Measurements from ENCODE around the gene CARMIL3.
"Not testable (repeated sequence)": the region's sequence is repeated elsewhere in the genome, so short reads cannot be mapped to it uniquely, and the experiment has no call there.

The CARMIL3 gene

DNA sequence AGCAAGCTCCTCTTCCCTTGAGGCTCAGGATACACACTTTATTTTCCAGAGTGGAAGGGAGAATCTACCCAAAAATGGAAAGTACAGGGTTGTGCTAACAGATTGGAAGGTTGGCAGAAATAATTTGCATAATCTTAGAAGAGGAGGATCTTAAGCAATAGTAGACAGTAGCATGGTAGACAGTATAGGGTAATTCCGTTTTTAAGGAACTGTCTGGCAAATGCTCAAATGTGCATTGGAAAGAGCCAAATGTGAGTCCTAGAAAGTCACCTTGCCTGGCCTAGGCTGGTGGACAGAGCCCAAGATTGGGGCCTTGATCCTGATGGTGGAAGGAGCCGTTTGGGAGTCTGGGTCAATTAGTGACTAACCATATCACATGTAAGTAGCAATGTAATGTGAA, 13.1 kb upstream of the CARMIL3 start:
- DNase-seq (ENCODE audit: low spot score): no peak
- FAIRE-seq: no peak

DNA sequence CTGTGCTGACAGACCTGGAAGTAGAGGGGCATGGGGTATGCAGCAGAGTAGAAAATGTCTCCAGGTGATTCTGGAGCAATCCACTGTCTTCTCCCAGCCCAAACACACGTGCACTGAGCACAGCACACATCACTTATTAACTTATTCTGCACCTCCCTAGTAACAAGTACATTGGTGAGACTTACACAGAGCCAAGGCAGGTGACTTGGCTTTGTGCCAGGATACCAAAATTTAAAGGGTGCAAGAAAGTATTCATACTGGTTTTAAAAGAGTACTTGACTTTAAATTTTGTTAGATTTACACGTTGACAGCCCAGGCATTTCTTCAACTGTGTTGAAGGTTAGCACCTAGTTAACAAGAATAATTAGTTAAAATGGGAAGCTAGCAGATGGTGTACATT, 11.1 kb upstream of the CARMIL3 start:
- no peak for DNase-seq (ENCODE audit: low spot score)
- no peak for FAIRE-seq

DNA sequence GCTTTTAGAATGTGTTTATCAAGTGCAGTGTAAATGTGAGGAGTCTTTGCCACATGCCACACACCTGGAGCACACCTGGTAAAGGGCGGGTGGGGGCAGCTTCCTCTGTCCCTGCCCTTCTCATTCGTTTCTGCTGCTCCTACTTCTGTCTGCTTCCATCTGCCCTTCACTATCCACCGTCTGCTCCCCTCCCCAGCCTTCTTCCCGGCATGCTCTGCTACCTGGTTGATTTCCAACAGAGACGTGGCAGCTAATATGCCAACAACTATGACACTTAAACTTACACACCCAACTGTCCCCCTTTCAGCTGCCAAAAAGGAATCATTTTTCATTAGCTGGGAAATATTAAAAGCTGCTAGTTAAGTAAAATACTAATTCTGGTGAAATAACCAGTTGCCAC, 9.1 kb upstream of the CARMIL3 start:
- no peak for DNase-seq (ENCODE audit: low spot score)
- no peak for FAIRE-seq

DNA sequence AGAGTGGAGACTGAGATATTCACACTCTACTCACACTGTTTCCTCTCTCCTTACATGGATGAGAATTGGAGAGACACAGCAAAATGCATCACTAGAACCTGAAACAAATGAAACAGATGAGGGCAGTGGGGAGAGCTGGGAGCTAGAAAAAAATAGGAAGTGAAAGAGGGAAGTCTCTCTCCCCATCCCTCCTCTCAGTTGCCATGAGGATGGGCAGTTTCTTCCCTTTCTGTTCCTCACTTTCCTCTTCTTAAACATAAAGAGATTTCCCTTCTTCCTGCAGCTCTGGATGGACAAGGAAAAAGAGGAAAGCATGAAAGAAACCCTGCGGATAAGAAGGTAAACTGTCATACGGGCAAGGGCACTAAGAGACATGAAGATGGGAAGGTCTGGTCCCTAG, 2.8 kb upstream of the CARMIL3 start:
- not testable (repeated sequence) for FAIRE-seq

DNA sequence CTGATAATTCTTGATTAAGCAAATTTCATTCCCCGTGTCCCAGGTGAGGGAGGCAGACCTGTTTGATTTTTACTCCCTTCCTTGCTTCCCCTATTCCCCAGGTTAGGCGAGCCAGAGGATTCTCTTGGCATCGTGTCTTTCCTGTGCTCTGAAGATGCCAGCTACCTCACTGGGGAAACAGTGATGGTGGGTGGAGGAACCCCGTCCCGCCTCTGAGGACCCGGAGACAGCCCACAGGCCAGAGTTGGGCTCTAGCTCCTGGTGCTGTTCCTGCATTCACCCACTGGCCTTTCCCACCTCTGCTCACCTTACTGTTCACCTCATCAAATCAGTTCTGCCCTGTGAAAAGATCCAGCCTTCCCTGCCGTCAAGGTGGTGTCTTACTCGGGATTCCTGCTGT, 1.1 kb upstream of the CARMIL3 start:
- not testable (repeated sequence) for FAIRE-seq; DNase-seq (ENCODE audit: low spot score)

More for the DNA sequence above, 2.8 kb upstream of the CARMIL3 start:
- not testable (repeated sequence) for DNase-seq (ENCODE audit: low spot score)

DNA sequence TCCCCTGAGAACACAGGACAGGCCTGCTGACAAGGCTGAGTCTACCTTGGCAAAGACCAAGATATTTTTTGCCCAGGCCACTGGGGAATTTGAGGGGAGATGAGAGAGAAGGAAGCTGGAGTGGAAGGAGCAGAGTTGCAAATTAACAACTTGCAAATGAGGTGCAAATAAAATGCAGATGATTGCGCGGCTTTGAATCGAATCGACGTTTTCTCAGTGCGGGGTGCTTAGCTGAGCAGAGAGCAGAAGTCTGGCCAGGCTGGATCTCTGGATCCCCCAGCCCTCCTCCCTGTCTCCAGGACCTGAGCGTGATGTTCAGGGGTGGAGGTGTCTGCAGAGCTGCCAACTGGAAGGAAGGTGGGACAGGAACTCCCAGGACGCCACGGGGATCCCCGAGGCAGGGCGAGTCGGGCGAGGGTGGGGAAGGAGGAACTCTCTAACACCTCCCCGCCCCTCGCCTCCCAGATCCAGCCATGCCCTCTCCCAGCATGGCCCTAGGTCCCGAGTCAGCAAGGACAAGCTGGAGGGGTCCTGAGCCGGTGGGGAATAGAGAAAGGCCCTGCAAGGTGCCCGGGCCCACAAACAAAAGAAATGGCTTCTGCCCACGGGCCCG, 527 bp upstream of the CARMIL3 start:
- DNase-seq (ENCODE audit: low spot score): no peak

DNA sequence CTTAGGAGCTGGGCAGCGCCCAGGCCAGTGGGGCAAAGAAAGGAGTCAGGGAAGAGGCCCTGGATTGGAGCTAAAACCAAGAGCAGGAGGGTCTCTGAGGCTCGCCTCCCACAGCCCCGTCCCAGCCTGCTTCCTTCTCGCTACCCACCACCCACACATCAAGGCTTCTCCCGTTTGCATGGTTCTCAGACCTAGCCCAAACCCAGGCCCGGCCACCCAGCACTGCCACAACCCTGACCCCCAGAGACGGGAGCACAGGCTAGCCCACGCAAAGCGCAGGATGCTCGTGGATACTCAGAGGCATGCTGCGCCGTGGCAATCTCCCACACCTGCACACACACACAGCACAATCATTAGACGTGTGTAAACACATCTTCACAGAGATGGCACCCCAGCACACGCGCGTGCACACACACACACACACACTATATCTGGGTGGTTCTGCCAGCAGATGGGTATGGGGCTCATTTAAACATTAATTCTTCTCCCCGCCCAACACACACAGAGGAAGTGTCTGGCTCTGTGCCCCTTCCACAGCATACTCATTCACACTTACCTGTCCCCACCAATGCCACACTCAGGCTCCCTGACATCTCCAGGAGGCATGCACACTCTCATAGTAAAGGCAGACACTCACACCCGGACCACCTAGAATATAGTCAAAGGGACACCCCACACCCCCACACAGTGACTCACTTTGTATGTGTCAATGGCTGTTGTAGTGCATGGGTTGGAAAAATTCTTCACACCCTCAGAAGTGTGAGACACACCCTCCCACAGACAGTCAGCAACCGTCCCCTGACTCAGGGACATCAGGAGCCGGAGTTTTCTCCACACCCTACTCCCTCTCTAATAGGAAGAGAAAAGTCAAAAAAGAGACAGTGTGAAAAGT, 1.1 kb downstream of the CARMIL3 start:
- FAIRE-seq: no peak
- DNase-seq (ENCODE audit: low spot score): no peak

More for the DNA sequence above, 527 bp upstream of the CARMIL3 start:
- no peak for FAIRE-seq

DNA sequence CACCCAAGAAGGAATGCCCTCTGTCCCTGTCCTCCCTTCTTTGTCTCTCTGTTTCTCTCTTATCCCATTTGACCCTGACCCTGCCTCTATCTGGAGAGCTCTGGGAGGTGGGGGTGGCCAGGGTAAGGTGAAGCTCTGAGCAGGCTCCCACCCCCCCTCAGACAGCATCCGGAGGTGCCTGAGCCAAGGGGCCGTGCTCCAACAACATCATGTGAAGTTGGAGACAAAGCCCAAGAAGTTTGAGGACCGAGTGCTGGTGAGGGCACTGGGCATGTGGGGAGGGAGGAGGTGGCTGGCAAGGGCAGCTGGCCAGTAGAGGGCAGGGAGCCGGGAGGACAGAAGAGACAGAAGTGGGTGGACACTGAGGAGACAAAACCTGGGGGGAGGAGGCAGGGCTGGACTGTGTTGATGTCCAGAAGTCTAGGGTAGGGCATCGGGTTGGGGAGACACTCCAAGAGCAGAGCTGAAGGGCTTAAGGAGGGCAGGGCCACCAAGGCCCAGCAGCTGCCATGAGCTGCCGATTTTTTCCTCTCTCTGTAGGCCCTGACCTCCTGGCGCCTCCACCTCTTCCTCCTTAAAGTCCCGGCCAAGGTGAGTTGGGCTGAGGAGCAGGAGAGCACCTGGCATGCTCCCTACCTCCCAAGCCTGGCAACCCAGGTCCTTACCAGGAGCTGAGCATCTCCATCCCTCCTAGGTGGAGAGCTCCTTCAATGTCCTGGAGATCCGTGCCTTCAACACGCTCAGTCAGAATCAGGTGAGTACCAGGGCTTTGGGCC, 1.9 kb downstream of the CARMIL3 start:
- FAIRE-seq: no peak

DNA sequence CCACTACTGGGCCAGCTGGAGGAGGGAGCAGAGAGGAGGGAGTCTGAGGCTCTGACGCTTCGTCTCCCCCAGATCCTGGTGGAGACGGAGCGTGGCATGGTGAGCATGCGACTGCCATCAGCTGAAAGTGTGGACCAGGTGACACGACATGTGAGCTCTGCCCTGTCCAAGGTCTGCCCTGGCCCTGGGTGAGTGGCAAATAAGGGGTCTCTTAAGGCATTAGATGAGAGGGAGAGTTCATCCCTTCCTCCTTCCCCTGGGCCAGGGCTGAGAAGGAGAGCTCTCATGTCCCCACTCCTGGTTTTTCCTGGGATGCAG, 2.5 kb downstream of the CARMIL3 start:
- no peak for FAIRE-seq
- DNase-seq (ENCODE audit: low spot score): no peak

More for the DNA sequence above, 1.9 kb downstream of the CARMIL3 start:
- DNase-seq (ENCODE audit: low spot score): no peak

DNA sequence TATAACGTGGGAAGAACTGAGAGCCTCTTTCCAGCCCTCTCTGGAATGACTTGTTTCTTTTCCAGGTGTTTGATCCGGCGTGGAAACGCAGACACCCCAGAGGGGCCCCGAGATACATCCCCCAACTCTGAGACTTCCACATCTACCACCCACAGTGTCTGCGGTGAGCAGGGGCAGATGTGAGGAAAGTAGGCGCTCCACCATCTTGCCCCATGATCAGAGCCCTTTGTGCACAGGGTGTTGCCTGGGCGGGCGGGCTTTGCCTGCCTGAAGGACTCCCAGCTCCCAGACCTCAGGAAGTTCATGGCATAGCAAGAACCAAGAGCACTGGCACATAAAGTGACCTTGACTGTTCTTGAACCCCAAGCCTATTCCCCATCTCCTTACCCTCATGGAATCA, 2.8 kb downstream of the CARMIL3 start:
- DNase-seq (ENCODE audit: low spot score) (no peak), FAIRE-seq (no peak)

DNA sequence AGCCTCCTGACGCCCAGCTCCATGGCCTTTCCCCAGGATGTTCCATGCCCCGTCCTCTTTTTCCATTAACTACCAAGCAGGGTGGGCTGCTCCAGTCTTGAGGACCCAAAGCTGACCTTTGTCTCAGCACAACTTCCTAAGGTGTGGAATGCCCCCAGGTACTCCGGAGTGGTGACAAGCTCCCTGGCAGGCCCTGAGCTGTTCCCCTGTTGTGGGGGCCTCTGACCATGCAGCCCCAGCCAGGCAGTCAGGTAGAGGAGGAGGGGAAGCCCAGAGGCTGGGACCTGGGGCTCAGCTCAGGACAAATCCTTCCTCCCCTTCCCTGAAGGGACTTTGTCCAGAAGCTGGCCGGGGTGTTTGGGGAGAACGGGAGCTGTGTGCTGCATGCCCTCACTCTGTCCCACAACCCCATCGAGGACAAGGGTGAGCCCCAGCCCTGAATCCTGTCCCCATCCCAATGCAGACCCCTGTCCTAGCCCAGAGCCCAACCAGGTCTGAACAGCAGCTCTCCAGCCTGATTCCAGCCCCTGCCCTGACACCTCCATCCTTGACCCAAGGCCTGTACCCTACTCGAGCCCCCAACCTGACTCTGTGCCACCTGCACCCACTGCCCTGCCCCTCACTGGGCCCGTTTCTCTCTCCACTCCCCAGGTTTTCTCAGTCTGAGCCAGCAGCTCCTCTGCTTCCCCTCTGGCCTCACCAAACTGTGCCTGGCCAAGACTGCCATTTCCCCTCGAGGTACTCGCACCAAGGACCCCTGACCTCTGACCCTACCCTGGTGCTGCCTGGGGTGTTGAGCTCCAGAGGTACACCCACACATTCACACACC, 4.4 kb downstream of the CARMIL3 start:
- FAIRE-seq: no peak
- no peak for DNase-seq (ENCODE audit: low spot score)

DNA sequence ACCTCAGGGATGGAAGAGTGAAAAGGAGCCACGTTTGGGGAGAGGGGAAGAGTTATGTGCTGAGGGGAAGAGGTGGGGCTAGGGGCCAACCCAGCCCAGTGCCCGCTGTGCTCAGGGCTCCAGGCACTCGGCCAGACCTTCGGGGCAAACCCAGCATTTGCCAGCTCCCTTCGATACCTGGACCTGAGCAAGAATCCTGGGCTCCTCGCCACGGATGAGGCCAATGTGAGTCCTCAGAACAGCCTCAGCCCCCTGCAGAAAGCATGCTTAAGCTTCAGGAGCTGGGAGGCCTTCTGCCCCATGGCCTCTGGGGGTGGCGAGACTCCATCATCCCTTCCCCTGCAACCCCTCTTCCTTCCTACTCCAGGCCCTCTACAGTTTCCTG, 5.0 kb downstream of the CARMIL3 start:
- DNase-seq (ENCODE audit: low spot score): no peak

DNA sequence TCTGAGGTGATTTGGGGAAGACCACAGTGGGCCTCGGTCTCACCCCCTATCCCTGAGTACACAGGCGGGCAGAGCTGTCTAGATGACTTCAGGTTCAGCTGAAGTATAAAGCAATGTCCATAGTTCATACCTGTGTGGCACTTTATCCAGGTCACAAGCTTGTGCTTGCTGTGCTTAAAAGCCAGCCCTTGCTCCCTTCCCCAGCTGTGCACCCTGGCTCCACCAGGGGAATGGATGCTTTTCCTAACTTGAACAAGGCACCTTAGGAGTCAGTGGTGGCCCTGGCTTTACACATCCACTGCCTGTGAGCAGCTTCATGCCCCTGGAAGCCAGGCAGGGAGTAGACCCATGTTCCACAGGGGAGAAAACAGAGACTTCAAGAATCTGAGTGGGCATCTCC, 5.5 kb downstream of the CARMIL3 start:
- FAIRE-seq (no peak), DNase-seq (ENCODE audit: low spot score) (no peak)

More for the DNA sequence above, 5.0 kb downstream of the CARMIL3 start:
- FAIRE-seq: no peak

DNA sequence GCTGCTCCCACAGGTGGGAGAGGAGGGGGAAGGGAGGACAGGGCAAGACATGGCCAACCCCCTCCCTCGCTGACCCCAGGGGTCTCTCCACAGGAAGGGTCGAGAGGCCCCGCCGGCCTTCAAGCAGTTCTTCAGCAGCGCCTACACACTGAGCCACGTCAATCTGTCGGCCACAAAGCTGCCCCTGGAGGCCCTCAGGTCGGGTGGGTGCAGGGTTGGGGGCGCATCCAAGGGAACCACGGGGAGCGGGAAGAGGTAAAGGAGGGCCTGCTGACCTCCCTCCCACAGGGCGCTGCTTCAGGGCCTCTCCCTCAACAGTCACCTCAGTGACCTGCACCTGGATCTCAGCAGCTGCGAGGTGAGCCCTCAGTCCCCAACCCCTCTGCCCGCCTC, 6.1 kb downstream of the CARMIL3 start:
- no peak for DNase-seq (ENCODE audit: low spot score)
- no peak for FAIRE-seq

DNA sequence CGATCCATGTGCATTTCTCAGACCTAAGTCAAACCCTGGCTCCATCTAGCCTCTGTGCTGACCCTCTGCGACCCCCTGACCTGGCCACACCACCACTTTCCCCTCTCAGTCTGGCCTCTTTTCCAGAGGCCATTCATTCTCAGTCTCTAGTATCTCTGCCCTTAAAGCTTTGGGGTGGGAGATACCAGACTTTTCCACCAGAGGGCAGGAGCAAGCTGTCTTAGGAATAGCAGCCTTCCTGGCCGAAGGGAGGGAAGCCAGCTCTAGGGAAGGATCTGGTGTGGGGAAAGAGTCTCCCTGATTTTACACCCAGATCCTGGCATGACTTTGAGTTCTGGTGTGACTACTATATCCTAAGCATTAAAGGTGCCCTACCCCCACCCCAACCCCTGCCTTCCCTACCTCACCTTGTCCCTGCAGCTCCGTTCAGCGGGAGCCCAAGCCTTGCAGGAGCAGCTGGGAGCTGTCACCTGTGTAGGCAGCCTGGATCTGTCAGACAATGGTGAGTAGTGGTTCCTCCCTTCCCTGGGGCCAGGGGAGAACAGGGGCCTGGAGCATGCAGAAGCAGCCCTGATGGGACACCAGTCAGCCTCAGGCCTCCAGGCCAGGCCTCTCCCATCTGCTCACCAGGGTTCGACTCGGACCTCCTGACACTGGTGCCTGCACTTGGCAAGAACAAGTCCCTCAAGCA, 6.6 kb downstream of the CARMIL3 start:
- FAIRE-seq (no peak), DNase-seq (ENCODE audit: low spot score) (peak; percentile 23)

DNA sequence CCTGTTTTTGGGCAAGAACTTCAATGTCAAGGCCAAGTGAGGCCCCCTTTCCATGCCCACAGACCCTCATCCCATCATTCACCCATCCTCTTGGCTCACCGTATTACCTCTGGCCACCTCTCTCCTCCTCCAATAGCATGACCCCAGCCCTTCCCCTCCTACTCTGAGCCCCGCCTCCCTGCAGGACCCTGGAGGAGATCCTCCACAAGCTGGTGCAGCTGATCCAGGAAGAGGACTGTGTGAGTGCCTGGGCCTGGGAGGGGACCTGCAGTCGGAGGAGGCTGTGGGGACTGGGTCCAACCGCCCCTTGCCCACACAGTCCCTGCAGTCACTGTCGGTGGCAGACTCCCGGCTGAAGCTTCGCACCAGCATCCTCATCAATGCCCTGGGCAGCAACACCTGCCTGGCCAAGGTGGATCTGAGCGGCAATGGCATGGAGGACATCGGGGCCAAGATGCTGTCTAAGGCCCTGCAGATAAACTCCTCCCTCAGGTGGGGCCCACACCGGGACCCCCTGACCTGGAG, 7.2 kb downstream of the CARMIL3 start:
- no peak for DNase-seq (ENCODE audit: low spot score)

DNA sequence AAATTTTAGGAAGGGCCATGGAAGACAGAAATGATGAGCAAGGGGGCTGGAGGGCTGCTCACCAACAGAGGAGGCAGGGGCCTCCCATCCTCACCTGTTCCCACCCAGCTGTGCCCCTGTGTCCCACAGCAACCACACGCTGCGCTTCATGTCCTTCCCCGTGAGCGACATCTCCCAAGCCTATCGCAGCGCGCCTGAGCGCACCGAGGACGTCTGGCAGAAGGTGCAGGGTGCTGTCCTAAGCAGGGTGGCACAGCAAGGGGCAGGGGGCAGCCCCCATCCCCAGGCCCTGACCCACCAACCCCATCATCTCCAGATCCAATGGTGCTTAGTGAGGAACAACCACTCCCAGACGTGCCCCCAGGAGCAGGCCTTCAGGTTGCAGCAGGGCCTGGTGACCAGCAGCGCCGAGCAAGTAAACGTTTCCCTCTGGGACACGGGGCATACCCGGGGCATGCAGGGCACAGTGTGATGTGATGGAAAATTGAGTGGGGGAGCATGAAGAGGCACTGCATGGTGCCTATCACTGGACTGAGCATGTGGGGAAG, 8.1 kb downstream of the CARMIL3 start:
- DNase-seq (ENCODE audit: low spot score) (no peak), FAIRE-seq (no peak)

More for the DNA sequence above, 7.2 kb downstream of the CARMIL3 start:
- FAIRE-seq: no peak

DNA sequence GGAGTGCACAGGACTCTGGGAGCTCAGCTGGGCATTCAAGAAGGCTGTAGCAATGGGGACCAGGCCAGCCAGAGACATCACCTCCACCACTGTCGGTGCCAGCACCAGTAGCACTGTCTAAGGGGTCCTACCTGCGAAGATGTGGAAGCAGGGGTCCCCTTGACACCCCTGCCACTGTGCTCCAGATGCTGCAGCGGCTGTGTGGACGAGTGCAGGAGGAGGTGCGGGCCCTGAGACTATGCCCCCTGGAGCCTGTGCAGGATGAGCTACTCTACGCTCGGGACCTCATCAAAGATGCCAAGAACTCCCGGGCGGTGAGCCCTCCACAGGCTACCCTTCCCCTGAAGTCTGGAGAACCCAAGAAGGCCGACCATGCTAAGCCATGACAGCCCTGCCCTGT, 8.6 kb downstream of the CARMIL3 start:
- DNase-seq (ENCODE audit: low spot score) (no peak), FAIRE-seq (no peak)

DNA sequence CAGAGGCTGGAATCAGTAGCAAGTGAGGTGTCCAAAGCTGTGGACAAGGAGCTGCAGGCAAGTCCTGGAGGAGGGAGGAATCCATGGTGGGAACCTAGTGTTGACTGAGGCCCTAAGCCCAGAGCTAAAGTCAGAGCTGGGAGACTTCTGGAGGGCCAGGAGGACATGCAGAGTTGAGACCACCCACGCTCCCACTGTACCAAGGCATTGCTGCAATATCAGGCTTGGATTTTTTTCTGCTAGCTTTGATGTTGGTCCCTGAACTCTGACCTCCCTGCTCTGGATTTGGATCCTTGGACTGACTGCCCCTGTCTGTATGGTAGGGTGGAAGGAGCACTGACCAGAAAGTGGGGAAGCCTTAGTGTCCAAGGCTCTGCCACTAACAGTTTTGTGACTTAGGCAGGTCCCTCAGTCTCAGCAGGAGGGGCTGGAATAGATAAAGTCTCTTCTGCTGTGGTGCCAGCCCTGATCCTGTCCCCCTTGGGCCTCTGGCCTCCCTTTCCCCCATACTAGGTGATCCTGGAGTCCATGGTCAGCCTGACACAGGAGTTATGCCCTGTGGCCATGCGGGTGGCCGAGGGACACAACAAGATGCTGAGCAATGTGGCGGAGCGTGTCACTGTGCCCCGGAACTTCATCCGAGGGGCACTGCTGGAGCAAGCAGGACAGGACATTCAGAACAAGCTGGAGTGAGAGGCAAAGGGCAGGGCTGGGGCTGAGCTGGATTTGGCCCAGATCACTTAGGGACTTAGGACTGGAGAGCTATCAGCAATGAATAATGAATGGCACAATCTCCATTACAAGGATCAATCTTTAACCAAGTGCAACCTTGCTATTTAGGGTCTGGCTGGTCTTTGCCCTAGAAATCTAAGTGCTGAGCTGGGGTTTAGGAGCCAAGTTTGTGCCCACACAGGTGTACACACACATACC, 9.4 kb downstream of the CARMIL3 start:
- DNase-seq (ENCODE audit: low spot score): no peak

More for the DNA sequence above, 9.4 kb downstream of the CARMIL3 start:
- no peak for FAIRE-seq

Data from RCC 7860 (cell line).